Activated CD4-positive, alpha-beta T cell treated with anti-CD3 and anti-CD28 coated beads for 48 hours (primary cell): ENCODE results near the gene POLR2M.
A peak's percentile ranks its signal among the peaks of the same experiment; 100 is the strongest.

Experiments used
- DNase-seq: peaks from one replicate; pipeline ENCODE4 v3.0.0-alpha.2; 2020

Gene POLR2M

DNA sequence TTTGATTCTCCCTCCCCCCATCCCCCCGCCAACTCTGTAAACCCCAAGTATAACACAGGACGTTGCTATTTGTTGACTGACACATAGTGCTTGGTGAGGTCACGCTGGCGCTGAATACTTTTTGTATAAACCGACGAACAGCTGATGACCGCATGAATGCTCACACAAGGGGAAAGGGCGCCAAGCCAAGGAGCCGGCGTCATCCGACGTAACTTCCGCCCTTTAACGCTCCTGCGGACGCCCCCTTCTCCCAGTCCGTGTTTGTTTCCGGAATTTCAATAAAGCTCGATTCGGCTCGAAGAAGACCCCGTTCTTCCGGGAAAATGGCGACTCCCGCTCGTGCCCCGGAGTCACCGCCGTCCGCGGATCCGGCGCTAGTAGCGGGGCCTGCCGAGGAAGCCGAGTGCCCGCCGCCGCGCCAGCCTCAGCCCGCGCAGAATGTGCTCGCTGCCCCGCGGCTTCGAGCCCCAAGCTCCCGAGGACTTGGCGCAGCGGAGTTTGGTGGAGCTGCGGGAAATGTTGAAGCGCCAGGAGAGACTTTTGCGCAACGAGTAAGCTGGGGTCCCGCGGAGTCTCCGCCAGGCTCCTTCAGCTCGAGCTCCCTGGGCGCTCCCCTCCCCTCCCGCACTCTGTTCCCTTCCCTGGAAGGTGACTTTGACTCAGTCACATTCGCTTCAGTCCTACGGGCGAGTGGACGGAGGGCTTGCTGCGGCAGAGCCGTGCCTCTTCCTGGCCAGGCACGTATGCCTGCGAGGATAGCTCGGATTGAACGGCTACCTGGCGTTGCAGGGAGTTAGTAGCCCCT lies at the start of gene POLR2M:
Gene POLR2M (plus strand): TSS at position 310 of the 805 bp plus-strand sequence. CDS start 129 bp downstream, at position 439.
- DNase-seq: peak; percentile 93

DNA sequence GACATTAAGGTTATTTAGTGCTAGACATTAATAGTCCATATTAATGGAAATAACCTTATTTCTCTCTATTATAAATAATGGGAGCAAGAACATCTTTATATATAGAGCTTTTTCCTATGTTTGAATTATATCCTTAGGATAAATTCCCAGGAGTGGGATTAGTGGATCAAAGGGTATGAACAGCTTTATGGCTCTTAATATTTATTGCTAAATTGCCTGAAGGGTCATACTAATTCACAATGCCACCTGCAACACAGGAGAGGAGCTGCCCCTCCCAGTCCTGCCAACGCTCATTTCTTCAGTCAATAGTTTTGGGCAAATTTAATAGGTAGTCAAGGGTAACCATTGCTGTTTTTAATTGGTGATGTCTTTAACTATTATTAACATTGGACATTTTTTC lies 48.9 kb upstream of the POLR2M start:
- no peak for DNase-seq

DNA sequence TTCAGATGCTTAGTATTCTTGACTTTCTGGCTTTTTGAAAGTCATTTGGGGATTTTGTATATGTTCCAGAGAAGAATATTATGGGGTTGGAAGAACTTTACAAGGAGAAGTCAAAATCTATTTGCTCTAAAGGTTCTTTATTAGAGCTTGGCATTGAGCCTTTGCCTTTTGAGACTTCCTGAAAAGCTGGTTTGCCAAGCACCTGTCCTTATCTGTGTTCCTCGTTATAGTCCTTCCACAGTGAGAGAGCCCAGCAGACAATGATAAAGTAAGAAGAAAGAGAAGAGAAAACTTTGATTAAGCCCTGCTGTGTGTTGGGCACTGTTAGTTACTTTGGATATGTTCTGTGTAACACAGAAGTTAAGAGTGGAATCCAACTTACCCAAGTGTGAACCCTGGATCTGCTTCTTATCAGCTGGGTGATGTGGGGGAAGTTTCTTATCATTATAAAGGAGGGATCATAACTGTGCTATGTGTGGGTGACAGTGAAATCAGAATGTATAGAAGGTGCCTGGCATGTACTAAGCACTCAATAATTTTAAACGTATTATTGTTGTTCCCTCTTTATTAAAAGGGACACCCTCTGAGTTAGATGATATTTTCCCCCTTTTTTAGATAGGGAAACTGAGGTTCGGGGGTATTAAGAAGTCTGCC lies 44.3 kb upstream of the POLR2M start:
- no peak for DNase-seq

DNA sequence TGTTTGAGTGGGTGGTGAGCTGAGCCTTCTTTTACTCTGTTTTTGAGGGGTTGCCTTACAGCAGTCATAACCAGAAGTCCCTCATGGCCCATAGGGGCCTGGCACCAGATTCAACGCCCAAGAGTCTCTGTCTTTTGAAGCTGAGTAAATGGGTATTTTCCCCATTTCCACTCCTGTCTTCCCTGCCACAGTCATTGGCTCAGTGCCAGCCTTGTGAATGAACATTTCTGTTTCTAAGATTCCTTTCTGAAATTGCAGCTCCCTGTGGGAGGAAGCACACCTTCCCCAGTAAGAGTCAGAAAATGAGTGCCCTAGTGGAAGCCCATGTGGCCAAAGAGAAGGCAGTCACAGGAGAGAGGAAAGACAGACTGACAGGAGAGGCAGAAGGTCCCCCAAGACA lies 43.7 kb upstream of the POLR2M start:
- no peak for DNase-seq

DNA sequence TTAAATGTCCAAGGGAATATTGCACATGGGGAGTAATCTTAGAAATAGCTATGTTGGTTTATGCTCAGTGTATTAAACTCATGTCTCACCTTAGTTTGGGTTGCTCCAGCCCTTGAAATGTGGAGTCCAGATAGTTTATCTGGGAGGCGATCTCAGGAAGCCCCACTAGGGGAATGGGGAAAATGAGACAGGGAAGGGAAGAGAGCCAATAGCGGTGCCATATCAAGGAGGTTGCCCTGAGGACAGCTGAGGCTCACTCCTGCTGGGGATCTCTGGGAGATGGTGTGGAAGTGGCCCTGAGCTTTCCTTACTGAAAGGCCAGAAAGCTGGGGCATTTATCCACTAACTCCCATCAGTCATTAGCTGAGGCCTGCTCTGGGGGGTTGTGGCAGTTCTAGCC lies 43.3 kb upstream of the POLR2M start:
- DNase-seq: no peak

DNA sequence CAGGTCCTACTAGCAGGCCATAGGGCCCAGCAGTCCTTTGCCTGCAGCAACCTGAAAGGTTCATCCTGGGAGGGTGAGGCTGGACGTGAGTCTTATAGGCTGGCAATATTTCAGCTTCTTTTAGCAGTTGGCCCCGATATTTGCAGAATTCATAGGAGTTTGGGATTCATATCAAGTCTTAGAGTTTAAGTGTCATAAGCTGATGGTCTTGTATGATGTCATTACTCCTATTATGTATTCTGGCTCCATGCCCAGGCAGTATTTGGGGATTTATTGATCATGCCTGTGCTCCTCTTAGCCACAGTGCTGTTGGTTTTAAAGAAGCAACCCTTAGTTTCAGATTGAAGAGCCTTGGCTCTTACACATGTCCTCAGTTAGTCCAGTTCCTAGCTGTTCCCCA lies 41.3 kb upstream of the POLR2M start:
- no peak for DNase-seq

DNA sequence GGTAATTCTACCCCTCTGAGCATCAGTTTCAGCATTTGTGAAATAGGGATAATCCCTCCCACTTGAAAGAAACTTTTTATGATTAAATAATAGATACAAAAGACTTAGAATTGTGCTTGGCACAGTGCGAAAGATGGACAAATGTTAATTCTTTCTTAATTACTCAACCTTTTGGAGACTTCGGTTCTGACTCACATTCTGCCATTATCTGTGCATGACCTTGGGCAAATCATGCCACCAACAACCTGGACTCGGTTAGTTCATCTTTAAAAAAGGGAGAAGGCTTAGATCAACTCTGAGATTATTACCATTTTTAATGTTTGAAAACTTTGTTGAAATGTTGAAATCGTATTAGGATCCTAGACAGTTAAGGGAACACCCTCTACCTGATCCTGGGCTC lies 40.6 kb upstream of the POLR2M start:
- no peak for DNase-seq

DNA sequence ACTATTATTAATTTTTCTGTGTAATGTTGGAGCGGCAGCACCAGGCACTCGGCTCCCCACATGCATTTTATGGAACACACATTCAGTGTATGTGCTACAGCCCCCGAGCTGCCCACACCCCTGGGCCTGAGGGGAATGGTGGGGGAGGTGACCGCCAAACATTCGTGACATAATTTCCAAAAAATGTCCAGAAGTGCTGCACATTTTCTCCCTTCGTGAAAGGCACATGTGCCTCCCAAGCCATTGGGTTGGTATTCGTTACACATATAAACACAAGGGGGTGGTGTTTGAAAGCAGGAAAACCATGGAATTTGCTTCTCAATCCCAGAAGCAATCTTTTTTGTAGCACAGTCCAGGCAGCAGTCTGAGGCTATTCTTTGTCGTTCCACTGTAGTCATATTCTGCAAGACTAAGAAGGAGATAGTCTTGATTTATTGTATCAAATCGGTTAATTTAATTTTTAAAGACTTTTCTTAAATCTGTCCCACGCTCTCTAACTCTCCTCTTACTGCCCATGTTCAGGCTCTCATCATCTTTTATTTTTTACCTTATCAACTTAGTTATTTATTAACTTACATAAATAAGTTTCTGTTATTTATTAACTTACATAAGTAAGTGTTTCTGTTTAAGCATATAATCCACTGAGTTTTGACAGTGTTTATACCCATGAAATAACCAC lies 39.2 kb upstream of the POLR2M start:
- DNase-seq: no peak

DNA sequence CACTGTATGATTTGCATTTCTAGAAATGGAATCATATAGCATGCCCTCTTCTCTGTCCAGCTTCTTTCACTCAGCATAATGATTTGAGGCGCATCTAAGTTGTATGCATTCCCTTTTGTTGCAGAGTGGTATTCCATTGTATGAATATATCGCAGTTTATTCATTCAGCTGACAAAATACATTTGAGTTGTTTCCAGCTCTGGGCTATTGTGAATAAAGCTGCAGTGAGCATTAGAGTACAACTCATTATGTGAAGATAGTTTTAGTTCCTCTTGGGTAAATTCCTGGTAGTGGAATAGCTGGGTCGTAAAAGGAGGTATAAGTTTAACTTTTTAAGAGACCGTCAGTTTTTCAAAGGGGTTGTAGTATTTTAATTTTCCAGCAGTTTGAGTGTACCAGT lies 38.5 kb upstream of the POLR2M start:
- no peak for DNase-seq

DNA sequence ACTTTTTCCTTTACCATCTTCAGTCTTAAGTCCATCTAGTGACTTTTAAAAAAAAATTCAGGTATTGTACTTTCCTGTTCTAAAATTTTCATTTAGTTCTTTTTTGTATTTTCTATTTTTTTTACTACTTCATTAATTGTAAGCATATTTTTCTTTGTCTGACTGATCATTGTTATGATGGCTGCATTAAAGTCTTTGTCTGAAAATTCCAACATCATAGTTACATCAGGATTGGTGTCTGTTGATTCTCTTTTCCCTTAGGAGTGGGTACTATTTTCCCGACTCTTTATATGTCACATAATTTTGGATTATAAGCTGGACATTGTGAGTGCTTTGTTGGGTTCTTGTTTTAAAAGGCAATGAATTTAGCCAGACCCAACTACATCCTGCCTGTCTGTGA lies 34.9 kb upstream of the POLR2M start:
- DNase-seq: no peak

DNA sequence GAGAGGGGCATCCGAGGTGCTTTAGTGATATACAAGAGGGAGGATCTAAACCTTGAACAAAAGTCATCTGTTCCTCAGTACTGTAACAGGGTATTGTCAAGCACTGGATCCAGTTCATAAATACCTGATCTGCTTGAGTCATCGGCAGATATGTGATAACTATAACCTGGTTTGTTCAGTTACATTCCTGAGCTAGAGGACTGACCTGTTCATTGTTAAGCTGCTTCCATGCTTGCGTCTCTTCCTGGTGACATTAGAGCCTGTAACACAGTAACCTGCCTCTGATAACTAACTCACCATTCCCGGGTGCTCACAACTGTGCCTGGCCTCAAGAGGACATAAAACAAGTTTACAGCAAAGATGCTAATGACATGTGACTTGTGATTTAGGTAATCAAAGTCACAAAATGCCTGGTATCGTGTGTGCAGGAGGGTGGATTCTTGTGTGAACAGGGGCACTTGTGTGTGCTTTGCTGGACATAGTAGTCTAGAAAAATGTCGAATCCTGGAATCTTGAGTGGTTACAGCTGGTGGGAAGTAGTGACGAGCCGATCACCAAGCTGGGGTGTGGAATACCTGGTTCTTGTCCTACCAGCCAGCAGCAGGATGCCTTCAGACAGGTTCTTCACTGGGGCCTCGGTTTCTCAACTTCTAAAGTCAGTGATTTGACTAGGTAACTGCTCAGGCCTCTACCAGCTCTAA lies 30.9 kb upstream of the POLR2M start:
- no peak for DNase-seq

DNA sequence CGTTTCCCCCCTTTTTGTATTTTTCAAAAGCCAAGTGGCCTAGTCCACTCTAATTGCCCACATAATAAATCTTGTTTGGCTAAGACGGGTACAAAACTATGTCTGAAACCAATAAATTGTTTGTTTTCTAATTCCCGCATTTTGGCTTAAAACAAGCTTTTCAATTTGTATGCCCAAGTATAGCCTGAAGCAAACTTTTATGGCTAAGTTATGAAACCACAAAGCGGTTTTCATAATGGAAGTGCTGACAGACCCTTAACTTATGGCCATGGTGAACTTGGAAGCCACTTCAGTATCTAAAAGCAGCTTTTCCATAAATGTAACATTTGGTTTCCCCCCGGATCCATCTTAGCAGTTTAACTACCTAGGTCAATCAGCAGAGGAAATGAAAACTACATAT lies 29.9 kb upstream of the POLR2M start:
- DNase-seq: no peak

DNA sequence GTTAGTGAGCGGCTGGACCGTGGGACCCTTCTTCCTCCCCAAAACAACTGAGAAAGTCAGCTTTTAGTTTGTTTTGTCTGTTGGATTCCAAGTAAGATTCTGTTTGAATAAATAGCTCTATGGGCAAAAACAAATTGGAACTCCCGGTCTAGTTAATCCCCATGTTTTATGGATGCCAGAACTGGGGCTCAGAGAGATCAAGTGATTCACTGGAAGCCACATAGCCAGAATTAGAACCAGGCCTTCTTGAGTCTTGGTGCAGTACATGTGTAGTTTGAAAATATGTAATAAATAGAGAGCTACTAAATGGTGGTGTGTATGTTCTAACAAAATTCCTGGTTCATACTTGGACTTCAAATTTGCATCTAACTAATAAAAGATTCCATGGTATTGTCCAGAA lies 29.3 kb upstream of the POLR2M start:
- no peak for DNase-seq

DNA sequence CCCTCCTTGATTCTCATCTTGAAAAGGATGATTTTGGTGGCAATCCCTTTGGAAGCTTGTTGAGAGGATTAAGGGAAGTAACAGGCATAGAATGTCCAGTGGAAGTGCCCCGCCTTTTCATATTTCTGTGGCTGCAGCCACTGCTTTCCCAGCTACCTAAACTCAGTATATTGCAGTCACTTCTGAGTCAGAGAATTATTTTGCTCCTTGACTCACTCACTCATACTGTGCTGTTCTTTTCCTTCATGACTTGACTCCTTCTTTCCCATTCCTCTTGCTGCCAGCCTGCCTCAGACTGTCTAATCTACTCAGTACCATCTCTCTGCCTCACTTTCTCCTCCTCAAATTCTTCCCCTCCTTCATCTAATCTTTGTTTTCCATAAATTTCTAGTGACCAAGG lies 26.5 kb upstream of the POLR2M start:
- no peak for DNase-seq

DNA sequence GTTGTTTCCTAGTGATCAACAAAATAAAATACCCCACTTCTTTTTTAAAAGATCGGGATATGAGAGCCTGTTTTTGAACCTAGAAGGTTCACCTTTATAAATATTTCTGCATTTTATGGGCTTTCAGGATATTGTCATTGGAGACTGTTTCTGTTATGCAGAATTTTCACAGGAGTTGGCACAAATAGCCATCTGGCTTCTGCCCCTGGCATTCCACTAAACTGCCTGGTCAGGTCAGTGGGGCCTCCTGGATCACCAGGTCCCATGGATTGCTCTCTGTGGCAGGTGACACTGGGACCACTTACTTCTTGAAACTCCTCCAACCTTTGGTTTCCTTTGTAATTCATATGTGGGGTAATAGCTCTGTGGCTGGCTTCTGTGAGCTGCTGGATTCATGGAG lies 25.5 kb upstream of the POLR2M start:
- DNase-seq: no peak

DNA sequence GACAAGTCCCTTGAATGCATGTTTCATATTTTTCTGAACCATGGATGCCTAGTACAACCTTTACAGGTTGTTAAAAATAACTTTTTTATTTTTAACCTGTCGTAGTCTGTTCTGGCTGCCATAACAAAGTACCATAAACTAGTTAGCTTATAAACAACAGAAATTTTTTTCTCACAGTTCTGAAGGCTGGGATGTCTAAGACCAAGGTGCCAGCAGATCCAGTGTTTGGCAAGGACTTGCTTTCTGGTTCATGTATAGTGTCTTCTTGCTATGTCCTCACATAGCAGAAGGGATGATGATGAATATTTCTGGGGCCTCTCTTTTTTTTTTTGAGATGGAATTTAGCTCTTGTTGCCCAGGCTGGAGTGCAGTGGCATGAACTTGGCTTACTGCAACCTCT lies 23.0 kb upstream of the POLR2M start:
- no peak for DNase-seq

DNA sequence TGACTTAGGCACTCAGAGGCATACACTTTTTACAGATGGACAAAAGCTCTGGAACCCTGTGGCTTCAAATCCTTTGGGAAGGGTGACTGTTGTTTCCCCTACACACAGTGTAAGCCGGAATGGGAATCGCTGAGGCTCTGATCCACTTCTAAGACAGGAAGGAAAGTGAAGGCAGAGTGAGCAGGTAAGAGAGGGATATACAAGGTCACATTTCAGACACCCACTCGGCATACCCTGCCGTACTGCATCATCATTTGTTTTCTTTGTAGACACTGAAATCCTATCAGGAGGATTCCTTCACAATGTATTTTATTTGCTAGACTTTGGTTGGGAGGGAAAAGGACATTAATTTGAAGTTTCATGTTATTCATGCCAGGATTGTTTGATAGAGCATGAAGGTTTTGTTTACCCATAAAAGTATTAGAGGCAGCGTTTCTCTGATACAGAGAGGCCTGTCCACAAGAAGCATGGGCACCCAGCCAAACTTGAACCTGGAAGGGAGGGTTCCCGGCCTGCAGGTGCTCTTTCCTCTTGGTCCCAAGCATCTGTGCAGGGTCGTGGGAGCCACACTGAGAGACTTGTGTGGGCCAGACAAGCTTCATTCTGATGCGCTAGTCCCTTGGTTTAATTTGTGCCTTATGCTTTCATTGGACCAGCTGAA lies 21.9 kb upstream of the POLR2M start:
- no peak for DNase-seq

DNA sequence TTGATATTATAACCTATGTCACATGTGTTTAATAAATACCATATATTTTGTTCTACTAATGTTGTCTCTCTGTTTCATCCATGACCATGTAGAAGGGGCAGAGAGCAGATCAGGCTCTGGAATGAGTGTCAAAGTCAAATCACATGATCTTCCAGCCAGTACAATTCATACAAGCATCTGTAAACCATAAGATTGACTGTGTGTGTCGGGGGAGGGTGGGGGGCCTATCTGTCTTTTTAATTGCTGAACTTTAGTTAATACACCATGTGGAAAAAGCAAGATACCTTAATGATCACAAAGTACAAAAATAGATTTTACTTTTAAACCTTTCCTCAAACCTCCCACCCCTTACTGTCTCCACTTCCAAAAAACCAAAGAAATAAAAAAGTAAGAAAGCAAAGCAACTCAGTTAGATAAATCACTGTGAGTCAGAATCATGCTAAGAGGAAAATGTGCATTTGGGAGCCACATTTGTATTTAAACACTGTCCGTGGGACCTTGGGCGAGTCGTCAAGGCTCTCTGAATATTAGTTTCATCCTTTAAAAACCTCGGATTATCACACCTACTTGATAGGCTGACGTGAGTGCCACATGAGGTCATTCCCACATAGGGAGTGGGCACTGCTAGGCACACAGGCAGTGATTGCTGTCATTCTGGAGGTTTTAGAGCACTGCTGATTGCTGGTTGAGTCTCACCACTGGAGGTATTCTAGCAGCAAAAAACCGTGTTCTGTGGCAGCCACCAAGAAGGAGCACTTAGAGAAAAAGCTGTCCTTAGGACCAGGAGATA lies 21.0 kb upstream of the POLR2M start:
- DNase-seq: no peak

DNA sequence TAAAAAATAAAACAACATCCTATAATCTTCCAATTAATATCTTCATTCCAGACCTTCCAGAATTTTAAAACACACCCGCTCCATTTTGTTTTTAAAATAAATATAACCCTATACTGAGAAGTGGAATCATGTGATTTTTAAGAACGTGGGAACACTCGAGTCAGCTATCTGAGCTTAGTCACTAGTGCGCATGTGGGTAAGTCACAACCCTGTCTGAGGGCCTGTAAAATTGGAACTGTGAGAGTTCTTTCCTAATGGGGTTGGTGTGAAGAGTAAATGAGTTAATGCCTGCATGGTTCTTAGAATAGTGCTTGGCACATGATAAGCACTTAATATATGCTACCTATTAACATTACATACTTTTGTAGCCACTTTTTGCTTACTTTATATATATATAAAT lies 19.9 kb upstream of the POLR2M start:
- DNase-seq: no peak

DNA sequence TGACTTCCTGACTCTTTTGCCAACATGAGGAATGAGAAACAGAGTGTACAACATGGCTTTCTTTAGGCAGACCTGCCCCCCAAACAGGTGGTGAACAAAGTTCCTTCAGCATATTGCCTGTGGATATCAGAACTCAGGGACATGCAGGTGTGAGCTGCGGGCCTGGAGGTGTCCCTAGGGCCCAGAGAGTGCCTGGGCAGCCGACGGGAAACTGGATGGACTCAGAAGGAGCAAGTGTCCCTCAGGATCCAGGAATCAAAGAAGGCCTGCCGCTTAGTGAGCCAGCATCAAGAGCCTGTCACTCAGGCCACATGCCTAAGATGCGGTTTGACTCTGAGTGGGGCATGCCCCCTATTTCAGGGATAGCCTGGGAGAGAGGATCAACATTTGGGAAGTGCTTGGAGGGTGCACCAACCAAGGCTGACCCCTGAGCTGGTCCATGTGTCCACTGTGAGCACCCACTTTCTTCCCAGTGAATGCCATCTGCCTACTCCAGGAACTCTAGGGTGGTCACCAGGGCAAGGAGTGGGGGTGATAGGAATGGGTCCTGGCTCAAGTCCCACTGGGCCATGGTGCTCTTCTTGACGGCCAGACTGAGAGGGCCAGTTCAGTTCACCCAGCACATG lies 16.1 kb upstream of the POLR2M start:
- DNase-seq: no peak

DNA sequence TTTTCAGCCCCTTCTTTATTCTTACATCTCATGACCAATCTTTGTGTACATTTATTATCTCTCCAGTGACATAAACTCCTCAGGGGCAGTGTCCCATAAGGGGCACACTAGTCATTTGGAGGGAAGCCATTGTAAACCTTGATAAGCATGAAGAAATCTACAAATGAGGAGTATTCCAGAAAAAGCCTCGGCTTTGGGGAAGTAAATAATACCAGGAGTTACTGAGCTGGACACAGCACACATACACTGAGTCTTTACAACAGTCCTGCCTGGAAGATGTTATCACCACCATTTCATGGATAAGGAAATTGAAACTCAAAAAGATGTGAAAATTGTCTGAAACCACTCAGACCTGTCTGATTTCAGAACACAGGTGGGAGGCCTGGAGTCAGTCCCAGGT lies 15.4 kb upstream of the POLR2M start:
- DNase-seq: no peak

DNA sequence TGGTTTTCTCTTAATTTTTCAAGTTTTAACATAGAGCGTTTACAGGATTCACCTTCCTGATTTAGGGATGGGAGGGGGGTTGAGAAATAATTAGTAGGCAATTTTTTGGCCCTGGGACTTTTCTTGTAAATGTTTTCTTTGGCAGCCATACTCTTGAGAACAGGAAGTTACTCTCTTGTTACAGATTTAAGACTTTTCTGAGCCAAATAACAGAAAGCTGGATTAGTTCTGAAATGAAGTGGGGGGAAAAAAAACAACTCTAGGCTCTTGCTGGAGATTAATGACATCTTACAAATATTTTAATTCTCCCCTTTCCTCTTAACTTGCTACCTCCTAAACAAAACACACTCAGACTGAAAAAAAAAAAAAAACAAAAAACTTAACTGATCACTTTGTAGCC lies 13.8 kb upstream of the POLR2M start:
- DNase-seq: no peak
